Mesothelial cell of epicardium (in vitro differentiated cells): ENCODE data around the gene PXMP4. TPM values are rescaled to one million over a fixed set of nuclear protein-coding genes. Genes with fewer than 3 reads are reported as not detected.

Source experiments
- DNase-seq, 2 experiments: peaks; one replicate each; pipeline ENCODE4 v3.0.0; 2021; ENCODE audit warnings: low spot score in 2 of 2; ENCODE audit not compliant: unreplicated experiment in 2 of 2
- H3K27ac Mint-ChIP-seq: 2 replicates; pipeline ENCODE4 v1.8.0; 2021; ENCODE audit warnings: mixed read lengths
- H3K27me3 Mint-ChIP-seq: 2 replicates; pipeline ENCODE4 v1.8.0; 2021; ENCODE audit warnings: low read depth, mixed read lengths
- H3K36me3 Mint-ChIP-seq: 2 replicates; pipeline ENCODE4 v1.8.0; 2021; ENCODE audit warnings: mixed read lengths
- H3K4me1 Mint-ChIP-seq: 2 replicates; pipeline ENCODE4 v1.8.0; 2021; ENCODE audit warnings: mixed read lengths
- H3K4me3 Mint-ChIP-seq: 2 replicates; pipeline ENCODE4 v1.8.0; 2021; ENCODE audit warnings: mild to moderate bottlenecking, moderate library complexity, mixed read lengths
- H3K9me3 Mint-ChIP-seq: 2 replicates; pipeline ENCODE4 v1.8.0; 2021; ENCODE audit warnings: mixed read lengths
- total RNA-seq: library from RNA; stranded (reverse); gene quantifications from 3 replicates; pipeline ENCODE4 v1.2.1, GENCODE V29; 2021
- TF ChIP-seq, protein P1 (sequence below): fragments of 200-600 bp; sonication (generic); IDR thresholded peaks from one replicate; pipeline ENCODE4 v1.5.0; 2021; ENCODE audit warnings: antibody characterized with exemption; ENCODE audit not compliant: unreplicated experiment

The PXMP4 gene
- total RNA-seq, 1 donor from 2014 or later: 7.5 TPM

DNA sequence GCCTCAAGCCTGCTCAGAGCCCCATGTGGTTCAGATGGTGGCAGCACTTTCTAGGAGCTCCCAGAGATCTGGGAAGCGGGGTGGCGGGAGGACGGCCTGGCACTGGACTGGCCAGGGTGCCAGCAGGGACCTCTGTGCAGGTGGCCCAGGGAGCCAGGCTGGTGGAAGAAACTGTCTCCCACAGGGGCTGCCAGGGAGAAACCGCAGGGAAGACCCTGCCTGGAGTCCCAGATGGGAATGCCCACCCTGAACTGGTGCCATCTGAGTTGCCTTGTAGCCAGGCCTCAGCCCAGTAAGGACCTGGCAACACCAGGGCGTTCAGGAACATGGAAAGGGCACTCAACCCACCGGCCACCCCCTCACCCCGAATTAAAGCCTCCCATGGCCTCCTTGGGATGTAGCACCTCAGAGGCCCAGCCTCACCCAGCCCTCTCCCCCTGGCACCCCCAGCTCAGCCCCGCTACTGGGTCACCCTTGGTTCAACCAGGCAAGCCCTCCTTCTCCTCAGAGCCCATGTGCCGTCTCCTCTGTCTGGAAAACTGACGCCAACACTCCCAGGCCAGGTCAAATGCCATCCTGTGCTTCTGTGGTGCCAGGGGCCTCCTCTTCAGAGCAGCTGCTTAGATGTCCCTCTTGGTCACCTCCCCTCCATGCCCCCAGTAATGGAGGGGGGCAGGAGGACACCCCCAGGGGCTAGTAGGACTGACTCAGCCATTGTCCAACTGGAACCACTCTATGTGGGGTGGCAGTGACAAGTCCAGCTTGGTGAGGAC is 63.9 kb downstream of the PXMP4 start:
- no peaks in the 10 kb centered on the region for H3K27me3 Mint-ChIP-seq
- DNase-seq: no peak
- no peaks in the 10 kb centered on the region for H3K9me3 Mint-ChIP-seq
- TF ChIP-seq, protein P1, sequence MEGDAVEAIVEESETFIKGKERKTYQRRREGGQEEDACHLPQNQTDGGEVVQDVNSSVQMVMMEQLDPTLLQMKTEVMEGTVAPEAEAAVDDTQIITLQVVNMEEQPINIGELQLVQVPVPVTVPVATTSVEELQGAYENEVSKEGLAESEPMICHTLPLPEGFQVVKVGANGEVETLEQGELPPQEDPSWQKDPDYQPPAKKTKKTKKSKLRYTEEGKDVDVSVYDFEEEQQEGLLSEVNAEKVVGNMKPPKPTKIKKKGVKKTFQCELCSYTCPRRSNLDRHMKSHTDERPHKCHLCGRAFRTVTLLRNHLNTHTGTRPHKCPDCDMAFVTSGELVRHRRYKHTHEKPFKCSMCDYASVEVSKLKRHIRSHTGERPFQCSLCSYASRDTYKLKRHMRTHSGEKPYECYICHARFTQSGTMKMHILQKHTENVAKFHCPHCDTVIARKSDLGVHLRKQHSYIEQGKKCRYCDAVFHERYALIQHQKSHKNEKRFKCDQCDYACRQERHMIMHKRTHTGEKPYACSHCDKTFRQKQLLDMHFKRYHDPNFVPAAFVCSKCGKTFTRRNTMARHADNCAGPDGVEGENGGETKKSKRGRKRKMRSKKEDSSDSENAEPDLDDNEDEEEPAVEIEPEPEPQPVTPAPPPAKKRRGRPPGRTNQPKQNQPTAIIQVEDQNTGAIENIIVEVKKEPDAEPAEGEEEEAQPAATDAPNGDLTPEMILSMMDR: no peak
- H3K27ac Mint-ChIP-seq: peak overlapping the region; percentile 43
- H3K4me1 Mint-ChIP-seq: peaks cover 41% of the 10 kb centered on the region
- H3K4me3 Mint-ChIP-seq: no peak overlapping the region
- peaks cover 2% of the 10 kb centered on the region for H3K36me3 Mint-ChIP-seq

DNA sequence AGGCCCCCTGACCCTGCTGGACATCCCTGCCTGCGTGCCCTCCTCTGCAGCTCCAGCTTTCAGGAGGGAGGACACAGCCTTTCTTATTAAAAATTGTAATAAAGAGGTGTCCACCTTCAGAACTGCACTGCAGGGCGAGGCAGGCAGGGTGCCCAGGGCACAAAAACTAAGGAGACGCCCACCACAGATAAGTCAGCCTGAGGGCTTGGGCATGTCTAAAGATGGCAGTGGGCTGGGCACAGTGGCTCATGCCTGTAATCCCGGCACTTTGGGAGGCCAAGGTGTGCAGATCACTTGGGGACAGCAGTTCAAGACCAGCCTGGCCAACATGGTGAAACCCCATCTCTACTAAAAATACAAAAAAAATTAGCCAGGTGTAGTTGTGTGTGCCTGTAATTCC is 64.9 kb downstream of the PXMP4 start:
- peaks cover 50% of the 10 kb centered on the region for H3K4me1 Mint-ChIP-seq
- peaks cover 2% of the 10 kb centered on the region for H3K36me3 Mint-ChIP-seq
- DNase-seq: no peak
- no peaks in the 10 kb centered on the region for H3K9me3 Mint-ChIP-seq
- H3K27me3 Mint-ChIP-seq: no peaks in the 10 kb centered on the region
- peak overlapping the region; percentile 4 for H3K4me3 Mint-ChIP-seq
- H3K27ac Mint-ChIP-seq: peak overlapping the region; percentile 69
- TF ChIP-seq, protein P1: no peak

DNA sequence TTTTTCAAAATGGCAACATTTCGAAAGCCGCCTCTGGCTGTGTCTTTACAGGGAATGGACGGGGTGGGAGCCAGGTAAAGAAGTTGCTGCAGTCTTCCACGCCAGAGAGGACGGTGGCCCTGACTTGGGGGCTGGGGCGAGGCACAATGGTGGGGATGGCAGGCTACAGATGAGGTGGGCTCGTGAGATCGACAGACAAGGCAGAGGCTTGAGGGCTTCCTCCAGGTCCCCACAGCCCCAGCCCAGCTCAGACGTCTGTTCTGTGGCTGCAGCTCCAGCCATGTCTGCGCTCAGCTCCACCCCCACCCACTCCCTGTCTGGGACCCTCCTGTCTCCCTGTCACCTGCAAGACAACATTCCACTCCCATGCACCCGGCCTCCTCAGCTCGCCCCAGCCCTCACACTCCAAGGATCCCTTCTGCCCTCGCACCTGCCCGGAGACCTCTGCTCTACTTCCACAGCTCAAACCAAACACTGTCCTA is 65.4 kb downstream of the PXMP4 start:
- peak overlapping the region; percentile 4 for H3K4me3 Mint-ChIP-seq
- no peaks in the 10 kb centered on the region for H3K27me3 Mint-ChIP-seq
- H3K27ac Mint-ChIP-seq: peak overlapping the region; percentile 69
- peaks cover 53% of the 10 kb centered on the region for H3K4me1 Mint-ChIP-seq
- H3K36me3 Mint-ChIP-seq: peaks cover 2% of the 10 kb centered on the region
- TF ChIP-seq, protein P1: no peak
- DNase-seq: no peak
- H3K9me3 Mint-ChIP-seq: no peaks in the 10 kb centered on the region

DNA sequence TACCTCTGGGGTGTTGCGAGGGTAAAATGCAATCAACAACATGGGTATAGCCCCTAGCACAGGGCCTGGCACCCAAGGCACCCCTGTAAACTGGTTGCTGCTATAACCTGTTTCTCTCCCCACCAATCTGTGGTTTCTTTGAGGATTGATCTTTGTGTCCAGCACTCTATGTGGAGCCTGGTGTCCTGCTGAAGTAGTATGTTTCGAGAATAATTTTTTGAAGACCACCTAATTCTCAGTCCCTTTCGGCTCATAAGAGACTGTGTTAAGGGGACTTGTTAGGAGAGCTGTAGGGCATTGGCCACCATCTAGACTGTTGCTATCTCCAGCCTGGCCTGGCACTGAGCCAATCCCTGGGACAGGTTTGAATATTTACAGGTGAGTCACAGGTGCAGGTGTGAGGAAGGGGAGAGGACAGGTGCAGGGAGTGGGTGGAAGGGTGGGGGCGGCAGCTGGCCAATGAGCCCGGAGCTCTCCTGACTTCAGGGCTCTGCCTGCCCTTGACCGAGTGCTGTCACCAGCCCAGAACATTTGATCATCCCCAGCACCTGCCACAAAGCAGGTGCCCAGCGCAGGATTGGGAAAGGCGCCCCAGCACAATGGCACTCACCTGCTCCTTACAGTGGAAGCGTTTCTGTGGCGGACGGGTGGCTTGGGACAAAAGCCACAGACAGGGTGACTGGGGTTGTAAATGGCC is 66.1 kb downstream of the PXMP4 start:
- Mint-ChIP-seq H3K9me3 (no peaks in the 10 kb centered on the region), H3K27ac (peak overlapping the region; percentile 80), H3K27me3 (no peaks in the 10 kb centered on the region), H3K36me3 (peaks cover under 1% of the 10 kb centered on the region), H3K4me1 (peaks cover 60% of the 10 kb centered on the region), H3K4me3 (no peak overlapping the region)
- no peak for DNase-seq
- TF ChIP-seq, protein P1: no peak

- no peak overlapping the region for H3K4me3 Mint-ChIP-seq
- peak overlapping the region; percentile 80 for H3K27ac Mint-ChIP-seq
- H3K36me3 Mint-ChIP-seq: no peaks in the 10 kb centered on the region
- no peaks in the 10 kb centered on the region for H3K27me3 Mint-ChIP-seq
- H3K9me3 Mint-ChIP-seq: no peaks in the 10 kb centered on the region
- H3K4me1 Mint-ChIP-seq: peaks cover 67% of the 10 kb centered on the region
- peak in 1 of 2 experiments; percentile 80 for DNase-seq
- TF ChIP-seq, protein P1: peak; percentile 68
Observed at GRCh38 chr20:33653218-33653899, 66.8 kb downstream of the PXMP4 start.

Other genes starting within 250 kb of the PXMP4 start
- 39.7 to 47.2 TPM (median 46.1 TPM) in 3 replicates for gene CBFA2T2, start 230.2 kb downstream of the PXMP4 start, total RNA-seq
- gene C20orf144, start 58.0 kb downstream of the PXMP4 start, total RNA-seq: 0.09 to 0.20 TPM (median 0.11 TPM) in 3 replicates
- 0.63 to 0.86 TPM (median 0.66 TPM) in 3 replicates for gene ACTL10, start 53.4 kb downstream of the PXMP4 start, total RNA-seq
- gene NECAB3, start 45.9 kb downstream of the PXMP4 start, total RNA-seq: 58.4 to 60.1 TPM (median 58.6 TPM) in 3 replicates
- 16.7 to 18.1 TPM (median 16.9 TPM) in 3 replicates for gene E2F1, start 33.9 kb downstream of the PXMP4 start, total RNA-seq
- 5.3 to 5.4 TPM (median 5.4 TPM) in 3 replicates for gene ZNF341, start 11.7 kb upstream of the PXMP4 start, total RNA-seq
- 76.9 to 79.4 TPM (median 77.7 TPM) in 3 replicates for gene CHMP4B, start 91.0 kb upstream of the PXMP4 start, total RNA-seq